ENCODE data around the gene PDE4D. TPM values are rescaled to one million over a fixed set of nuclear protein-coding genes. Genes with fewer than 3 reads are reported as not detected.

PDE4D gene
- total RNA-seq, 1 experiment from 2014 or later, result 6.5 TPM

DNA sequence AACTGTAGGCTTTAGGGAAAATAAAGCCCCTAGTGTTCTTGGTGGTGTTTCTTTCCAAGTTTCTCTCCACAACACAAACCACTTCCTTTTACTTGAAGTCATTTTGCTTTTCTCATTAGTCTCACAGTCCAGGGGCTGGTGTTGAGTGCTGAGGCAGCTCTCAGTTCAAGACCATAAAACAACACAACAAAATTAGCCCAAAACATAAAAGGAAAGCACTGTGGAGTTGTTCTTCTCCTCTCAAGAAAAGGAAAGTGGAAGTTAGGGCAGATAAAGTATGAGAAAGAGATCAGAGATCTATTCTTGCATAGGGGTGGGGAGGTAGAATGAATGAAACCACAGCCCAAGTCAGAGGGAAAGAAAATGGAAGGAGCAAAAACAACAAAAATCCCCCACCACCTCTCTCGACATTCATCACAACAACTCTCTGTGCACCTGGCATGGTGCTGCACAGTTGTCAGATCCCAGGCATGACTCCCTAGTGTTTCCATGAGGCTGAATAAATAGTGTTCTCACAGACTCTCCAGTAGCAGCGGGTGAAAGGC, 740.8 kb downstream of the PDE4D start:
- TF ChIP-seq EZH2 (IDR thresholded peaks at IDR 0.05; ENCODE audit: borderline replicate concordance, low read depth, low read length, poor library complexity, severe bottlenecking), result no peak
- TF ChIP-seq, protein P1, sequence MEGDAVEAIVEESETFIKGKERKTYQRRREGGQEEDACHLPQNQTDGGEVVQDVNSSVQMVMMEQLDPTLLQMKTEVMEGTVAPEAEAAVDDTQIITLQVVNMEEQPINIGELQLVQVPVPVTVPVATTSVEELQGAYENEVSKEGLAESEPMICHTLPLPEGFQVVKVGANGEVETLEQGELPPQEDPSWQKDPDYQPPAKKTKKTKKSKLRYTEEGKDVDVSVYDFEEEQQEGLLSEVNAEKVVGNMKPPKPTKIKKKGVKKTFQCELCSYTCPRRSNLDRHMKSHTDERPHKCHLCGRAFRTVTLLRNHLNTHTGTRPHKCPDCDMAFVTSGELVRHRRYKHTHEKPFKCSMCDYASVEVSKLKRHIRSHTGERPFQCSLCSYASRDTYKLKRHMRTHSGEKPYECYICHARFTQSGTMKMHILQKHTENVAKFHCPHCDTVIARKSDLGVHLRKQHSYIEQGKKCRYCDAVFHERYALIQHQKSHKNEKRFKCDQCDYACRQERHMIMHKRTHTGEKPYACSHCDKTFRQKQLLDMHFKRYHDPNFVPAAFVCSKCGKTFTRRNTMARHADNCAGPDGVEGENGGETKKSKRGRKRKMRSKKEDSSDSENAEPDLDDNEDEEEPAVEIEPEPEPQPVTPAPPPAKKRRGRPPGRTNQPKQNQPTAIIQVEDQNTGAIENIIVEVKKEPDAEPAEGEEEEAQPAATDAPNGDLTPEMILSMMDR (conservative IDR thresholded peaks at IDR 0.05; ENCODE audit: low read depth, low read length), result no peak
- no peaks in the 10 kb centered on the region for H3K36me3 ChIP-seq (ENCODE audit: insufficient read depth, low read length, poor library complexity, severe bottlenecking)
- no peaks in the 10 kb centered on the region for H3K4me1 ChIP-seq (ENCODE audit: insufficient read depth, low read length, poor library complexity, severe bottlenecking)
- no TSS peak for BruUV-seq (replicated peaks)
- H3K27ac ChIP-seq (ENCODE audit: low read depth, low read length, poor library complexity, severe bottlenecking), result no peak overlapping the region
- H3K27me3 ChIP-seq (replicated peaks; ENCODE audit: insufficient read depth, low read depth, low read length, poor library complexity), result no peaks in the 10 kb centered on the region
- H3K4me3 ChIP-seq (ENCODE audit: low read depth, low read length, poor library complexity, severe bottlenecking), result no peak overlapping the region
- ChIA-PET CTCF (no interaction called here), POLR2A (ENCODE audit: low non-redundant PET) (no interaction called here)
- H3K9me3 ChIP-seq (ENCODE audit: low read depth, low read length, poor library complexity, severe bottlenecking), result no peaks in the 10 kb centered on the region
- DNase-seq (ENCODE audit: low spot score), result no peak
- intact Hi-C loops (cut with micrococcal nuclease; ENCODE audit: unreplicated experiment), result no loop called here

DNA sequence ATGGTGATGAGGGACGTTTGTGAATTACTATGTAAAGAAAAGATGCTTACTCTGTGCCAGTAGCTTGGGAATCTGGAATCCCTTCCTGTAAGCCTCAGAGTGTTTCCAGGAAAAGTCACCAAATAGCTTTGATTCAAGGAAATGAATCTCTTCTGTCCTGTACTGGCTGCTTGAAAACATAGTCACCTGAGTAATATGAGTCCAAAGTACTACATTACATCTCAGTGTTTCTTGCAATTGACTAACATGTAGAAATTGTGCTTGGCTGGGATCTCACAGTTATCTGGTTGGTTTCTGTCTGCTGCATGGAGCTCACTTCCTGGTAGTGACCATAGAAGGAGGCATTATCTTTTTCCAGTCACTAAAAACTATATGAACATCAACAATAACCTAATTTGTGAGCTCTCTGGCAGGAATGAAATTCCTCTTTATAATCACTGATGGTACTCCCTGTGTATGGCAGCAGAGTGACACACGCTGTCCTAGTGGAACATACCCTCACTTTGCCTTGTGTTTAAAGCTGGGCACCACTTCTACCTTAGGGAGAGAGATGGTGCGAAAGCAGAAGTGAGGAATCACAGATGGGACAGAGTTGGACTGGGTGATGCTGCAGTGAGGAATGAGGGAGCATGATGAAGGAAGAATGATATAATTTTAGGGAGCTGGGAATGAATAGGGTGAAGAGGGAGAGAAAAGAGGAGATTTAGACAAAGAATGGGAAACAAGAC, 742.2 kb downstream of the PDE4D start:
- BruUV-seq (replicated peaks), result no TSS peak
- ChIA-PET CTCF (no interaction called here), POLR2A (ENCODE audit: low non-redundant PET) (interaction anchor here (0.5 kb wide), 1 partner anchor 193 kb away, joined by 3 read pairs; no protein-coding TSS in a partner anchor)
- no peak overlapping the region for H3K27ac ChIP-seq (ENCODE audit: low read depth, low read length, poor library complexity, severe bottlenecking)
- TF ChIP-seq, protein P1 (conservative IDR thresholded peaks at IDR 0.05; ENCODE audit: low read depth, low read length), result no peak
- TF ChIP-seq EZH2 (IDR thresholded peaks at IDR 0.05; ENCODE audit: borderline replicate concordance, low read depth, low read length, poor library complexity, severe bottlenecking), result no peak
- no peaks in the 10 kb centered on the region for H3K4me1 ChIP-seq (ENCODE audit: insufficient read depth, low read length, poor library complexity, severe bottlenecking)
- H3K27me3 ChIP-seq (replicated peaks; ENCODE audit: insufficient read depth, low read depth, low read length, poor library complexity), result no peaks in the 10 kb centered on the region
- no peaks in the 10 kb centered on the region for H3K9me3 ChIP-seq (ENCODE audit: low read depth, low read length, poor library complexity, severe bottlenecking)
- intact Hi-C loops (cut with micrococcal nuclease; ENCODE audit: unreplicated experiment), result no loop called here
- H3K4me3 ChIP-seq (ENCODE audit: low read depth, low read length, poor library complexity, severe bottlenecking), result no peak overlapping the region
- no peaks in the 10 kb centered on the region for H3K36me3 ChIP-seq (ENCODE audit: insufficient read depth, low read length, poor library complexity, severe bottlenecking)
- no peak for DNase-seq (ENCODE audit: low spot score)

DNA sequence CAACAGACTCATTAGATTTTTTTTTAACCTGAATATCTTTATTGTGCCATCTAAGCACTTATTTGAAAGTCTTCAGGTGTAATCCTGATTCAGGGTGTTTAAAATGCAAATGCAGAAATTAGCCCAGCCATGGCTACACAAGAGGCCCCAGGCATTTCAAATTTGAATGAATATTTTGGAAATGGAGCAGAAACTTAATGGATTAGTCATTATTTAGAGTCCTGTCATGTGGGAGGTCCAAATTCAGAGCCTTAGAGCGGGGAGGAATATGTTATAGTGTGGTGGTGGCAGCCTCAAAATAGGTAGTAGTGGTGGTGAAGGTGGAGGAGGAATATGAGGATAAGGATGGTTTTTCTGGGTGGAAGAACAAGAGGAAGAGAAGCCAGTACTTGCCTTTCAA, 743.7 kb downstream of the PDE4D start:
- Histone ChIP-seq H3K27ac (ENCODE audit: low read depth, low read length, poor library complexity, severe bottlenecking) (no peak overlapping the region), H3K36me3 (ENCODE audit: insufficient read depth, low read length, poor library complexity, severe bottlenecking) (no peaks in the 10 kb centered on the region), H3K4me1 (ENCODE audit: insufficient read depth, low read length, poor library complexity, severe bottlenecking) (no peaks in the 10 kb centered on the region), H3K4me3 (ENCODE audit: low read depth, low read length, poor library complexity, severe bottlenecking) (no peak overlapping the region), H3K27me3 (replicated peaks; ENCODE audit: insufficient read depth, low read depth, low read length, poor library complexity) (no peaks in the 10 kb centered on the region), H3K9me3 (ENCODE audit: low read depth, low read length, poor library complexity, severe bottlenecking) (no peaks in the 10 kb centered on the region)
- no TSS peak for BruUV-seq (replicated peaks)
- POLR2A ChIA-PET (ENCODE audit: low non-redundant PET), result no interaction called here
- no peak for TF ChIP-seq EZH2 (IDR thresholded peaks at IDR 0.05; ENCODE audit: borderline replicate concordance, low read depth, low read length, poor library complexity, severe bottlenecking)
- TF ChIP-seq, protein P1 (conservative IDR thresholded peaks at IDR 0.05; ENCODE audit: low read depth, low read length), result no peak
- DNase-seq (ENCODE audit: low spot score), result no peak
- CTCF ChIA-PET, result no interaction called here
- intact Hi-C loops (cut with micrococcal nuclease; ENCODE audit: unreplicated experiment), result no loop called here
